ENCODE measurements around the gene TBC1D14. TPM values are rescaled to one million over a fixed set of nuclear protein-coding genes. Genes with fewer than 3 reads are reported as not detected.
A peak's percentile ranks its signal among the peaks of the same experiment; 100 is the strongest.
"Not testable (repeated sequence)": the region's sequence is repeated elsewhere in the genome, so short reads cannot be mapped to it uniquely, and the experiment has no call there.

The TBC1D14 gene
- total and polyA plus RNA-seq, 3 donors from 2014 or later: 78.0 to 98.8 (median 87.6) TPM

- peaks cover 24% of the 10 kb centered on the region for H3K4me1 ChIP-seq
- no peaks in the 10 kb centered on the region for H3K36me3 ChIP-seq (ENCODE audit: low read depth, missing control alignments)
- no peak for DNase-seq
- no peak overlapping the region for H3K4me3 ChIP-seq
- WGBS, 2 donors: 77 to 86% methylated on average over 10 to 29 of the region's 37 CpGs
- no peaks in the 10 kb centered on the region for H3K9me3 ChIP-seq
- no peak for TF ChIP-seq POLR2A (IDR thresholded peaks at IDR 0.05)
- no peak for TF ChIP-seq CTCF (IDR thresholded peaks at IDR 0.05)
- intact Hi-C loops (cut with DNase I; ENCODE audit: low total_unique reads): no loop called here
- no peak overlapping the region for H3K27ac ChIP-seq
- no peaks in the 10 kb centered on the region for H3K27me3 ChIP-seq
Measured at GRCh38 chr4:6889101-6889735, 20.4 kb upstream of the TBC1D14 start.

- Histone ChIP-seq H3K27me3 (no peaks in the 10 kb centered on the region), H3K4me1 (peaks cover 24% of the 10 kb centered on the region), H3K9me3 (no peaks in the 10 kb centered on the region), H3K27ac (no peak overlapping the region), H3K4me3 (no peak overlapping the region), H3K36me3 (ENCODE audit: low read depth, missing control alignments) (no peaks in the 10 kb centered on the region)
- DNase-seq: no peak
- TF ChIP-seq POLR2A (IDR thresholded peaks at IDR 0.05) (no peak), CTCF (IDR thresholded peaks at IDR 0.05) (no peak)
- intact Hi-C loops (cut with DNase I; ENCODE audit: low total_unique reads): no loop called here
- WGBS, 2 donors: 79 to 91% methylated on average over 12 to 15 of the region's 15 CpGs
Measured at GRCh38 chr4:6889736-6890324, 19.8 kb upstream of the TBC1D14 start.

GRCh38 chr4:6890358-6890757 lies 19.3 kb upstream of the TBC1D14 start:
- no peak overlapping the region for H3K4me3 ChIP-seq
- no peak for DNase-seq
- peaks cover 24% of the 10 kb centered on the region for H3K4me1 ChIP-seq
- intact Hi-C loops (cut with DNase I; ENCODE audit: low total_unique reads): no loop called here
- H3K27me3 ChIP-seq: no peaks in the 10 kb centered on the region
- WGBS, 2 donors: 94 to 100% methylated on average over 3 of the region's 3 CpGs
- H3K36me3 ChIP-seq (ENCODE audit: low read depth, missing control alignments): no peaks in the 10 kb centered on the region
- no peak overlapping the region for H3K27ac ChIP-seq
- no peaks in the 10 kb centered on the region for H3K9me3 ChIP-seq
- no peak for TF ChIP-seq CTCF (IDR thresholded peaks at IDR 0.05)
- no peak for TF ChIP-seq POLR2A (IDR thresholded peaks at IDR 0.05)

- H3K9me3 ChIP-seq; H3K27ac ChIP-seq; DNase-seq; H3K27me3 ChIP-seq; H3K4me3 ChIP-seq; intact Hi-C loops (cut with DNase I; ENCODE audit: low total_unique reads); H3K36me3 ChIP-seq (ENCODE audit: low read depth, missing control alignments): not testable (repeated sequence)
- H3K4me1 ChIP-seq: peaks cover 21% of the 10 kb centered on the region
- WGBS, 2 donors: 93 to 95% methylated on average over 9 of the region's 9 CpGs
Measured at GRCh38 chr4:6890971-6891370, 18.7 kb upstream of the TBC1D14 start.

GRCh38 chr4:6891436-6892170 lies 18.0 kb upstream of the TBC1D14 start:
- no peak overlapping the region for H3K4me3 ChIP-seq
- WGBS, 2 donors: 71 to 83% methylated on average over 7 to 10 of the region's 10 CpGs
- intact Hi-C loops (cut with DNase I; ENCODE audit: low total_unique reads): no loop called here
- H3K4me1 ChIP-seq: peaks cover 15% of the 10 kb centered on the region
- TF ChIP-seq CTCF (IDR thresholded peaks at IDR 0.05): no peak
- TF ChIP-seq POLR2A (IDR thresholded peaks at IDR 0.05): no peak
- no peaks in the 10 kb centered on the region for H3K36me3 ChIP-seq (ENCODE audit: low read depth, missing control alignments)
- DNase-seq: no peak
- no peaks in the 10 kb centered on the region for H3K27me3 ChIP-seq
- no peaks in the 10 kb centered on the region for H3K9me3 ChIP-seq
- peak overlapping the region in 1 of 2 donors; percentile 3 for H3K27ac ChIP-seq

Measured in testis (tissue), 3 donors.